ENCODE measurements around the gene RASA2. TPM values are rescaled to one million over a fixed set of nuclear protein-coding genes. Genes with fewer than 3 reads are reported as not detected.

RASA2 gene
- total RNA-seq, 3 donors from 2014 or later, result 15.5 to 22.5 (median 21.7) TPM

- TF ChIP-seq CTCF (IDR thresholded peaks at IDR 0.05), result no peak
- no peak for ATAC-seq
- H3K9me3 ChIP-seq, result no peaks in the 10 kb centered on the region
- no peaks in the 10 kb centered on the region for H3K4me1 ChIP-seq (ENCODE audit: low read depth)
- H3K4me3 ChIP-seq, result no peak overlapping the region
- intact Hi-C loops (cut with DNase I, micrococcal nuclease), result loop anchor here (5.0 kb wide), 3 partner anchors 92 to 147 kb away; no protein-coding TSS in a partner anchor
- no peaks in the 10 kb centered on the region for H3K36me3 ChIP-seq (ENCODE audit: low read depth)
- DNase-seq, result no peak
These were observed 32.8 kb upstream of the RASA2 start for GRCh38 chr3:141454054-141454453.

GRCh38 chr3:141454906-141455602, 31.8 kb upstream of the RASA2 start:
- H3K9me3 ChIP-seq, result no peaks in the 10 kb centered on the region
- H3K36me3 ChIP-seq (ENCODE audit: low read depth), result no peaks in the 10 kb centered on the region
- no peak overlapping the region for H3K4me3 ChIP-seq
- peak; percentile 78 for ATAC-seq
- no peaks in the 10 kb centered on the region for H3K4me1 ChIP-seq (ENCODE audit: low read depth)
- TF ChIP-seq CTCF (IDR thresholded peaks at IDR 0.05), result peak; percentile 30
- DNase-seq, result no peak
- intact Hi-C loops (cut with DNase I, micrococcal nuclease), result loop anchor here (5.0 kb wide), 4 partner anchors 93 to 148 kb away; no protein-coding TSS in a partner anchor

- no peaks in the 10 kb centered on the region for H3K36me3 ChIP-seq (ENCODE audit: low read depth)
- intact Hi-C loops (cut with DNase I, micrococcal nuclease), result loop anchor here in 1 of 2 donors (5.0 kb wide), 1 partner anchor 107 kb away; no protein-coding TSS in a partner anchor
- ATAC-seq (peak; percentile 41), DNase-seq (peak; percentile 44 to 59 (median 53))
- H3K4me3 ChIP-seq, result no peak overlapping the region
- H3K9me3 ChIP-seq, result no peaks in the 10 kb centered on the region
- H3K4me1 ChIP-seq (ENCODE audit: low read depth), result no peaks in the 10 kb centered on the region
- no peak for TF ChIP-seq CTCF (IDR thresholded peaks at IDR 0.05)
These were observed 31.1 kb upstream of the RASA2 start for GRCh38 chr3:141455603-141456300.

GRCh38 chr3:141456301-141456625, 30.6 kb upstream of the RASA2 start:
- Histone ChIP-seq H3K4me1 (ENCODE audit: low read depth) (no peaks in the 10 kb centered on the region), H3K36me3 (ENCODE audit: low read depth) (no peaks in the 10 kb centered on the region), H3K9me3 (no peaks in the 10 kb centered on the region), H3K4me3 (no peak overlapping the region)
- no peak for DNase-seq
- intact Hi-C loops (cut with DNase I, micrococcal nuclease), result loop anchor here in 1 of 2 donors (5.0 kb wide), 1 partner anchor 106 kb away; no protein-coding TSS in a partner anchor
- TF ChIP-seq CTCF (IDR thresholded peaks at IDR 0.05), result no peak
- no peak for ATAC-seq

GRCh38 chr3:141457624-141458236, 29.1 kb upstream of the RASA2 start:
- no peak for DNase-seq
- intact Hi-C loops (cut with DNase I, micrococcal nuclease), result loop anchor here in 1 of 2 donors (5.0 kb wide), 1 partner anchor 105 kb away; no protein-coding TSS in a partner anchor
- H3K9me3 ChIP-seq, result no peaks in the 10 kb centered on the region

More at GRCh38 chr3:141457624-141458236, 29.1 kb upstream of the RASA2 start:
- no peak for ATAC-seq
- no peak overlapping the region for H3K4me3 ChIP-seq
- no peaks in the 10 kb centered on the region for H3K36me3 ChIP-seq (ENCODE audit: low read depth)
- no peak for TF ChIP-seq CTCF (IDR thresholded peaks at IDR 0.05)
- H3K4me1 ChIP-seq (ENCODE audit: low read depth), result no peaks in the 10 kb centered on the region

All from mucosa of descending colon (tissue), 3 donors.